Loucy (cell line): ENCODE data around the gene CPA1.

ENCODE experiments used
- H2AFZ ChIP-seq: fragments of 200-600 bp; sonication (generic); 2 replicates; pipeline ENCODE4 v1.6.0; 2016; ENCODE audit warnings: antibody characterized with exemption, mild to moderate bottlenecking, low read length, moderate library complexity
- H3F3A ChIP-seq: fragments of 200-600 bp; 2 replicates; pipeline ENCODE4 v1.6.0; 2016; ENCODE audit warnings: antibody characterized with exemption, low read depth, mild to moderate bottlenecking
- H3K27me3 ChIP-seq: fragments of 200-600 bp; sonication (generic); 2 replicates; pipeline ENCODE4 v1.6.1; 2014; ENCODE audit warnings: low read length, mild to moderate bottlenecking; ENCODE audit not compliant: insufficient read depth, poor library complexity, severe bottlenecking
- H3K36me3 ChIP-seq: fragments of 200-600 bp; sonication (generic); 2 replicates; pipeline ENCODE4 v1.6.1; 2016; ENCODE audit warnings: low read length; ENCODE audit not compliant: insufficient read depth
- H3K4me1 ChIP-seq: fragments of 200-600 bp; sonication (generic); 2 replicates; pipeline ENCODE4 v1.5.1; 2014; ENCODE audit warnings: low read length, mild to moderate bottlenecking; ENCODE audit not compliant: insufficient read depth, poor library complexity, severe bottlenecking
- H3K4me2 ChIP-seq: fragments of 200-600 bp; sonication (generic); 2 replicates; pipeline ENCODE4 v1.6.0; 2014; ENCODE audit warnings: antibody characterized with exemption, low read length, low read depth, mild to moderate bottlenecking; ENCODE audit not compliant: poor library complexity, severe bottlenecking
- H3K4me3 ChIP-seq: fragments of 200-600 bp; sonication (generic); 2 replicates; pipeline ENCODE4 v1.5.1; 2014; ENCODE audit warnings: low read length, mild to moderate bottlenecking, mixed read lengths; ENCODE audit not compliant: poor library complexity, severe bottlenecking
- H3K79me2 ChIP-seq: fragments of 200-600 bp; sonication (generic); 2 replicates; pipeline ENCODE4 v1.6.1; 2014; ENCODE audit warnings: low read length; ENCODE audit not compliant: insufficient read depth
- H3K9ac ChIP-seq: fragments of 200-600 bp; sonication (generic); 2 replicates; pipeline ENCODE4 v1.6.0; 2014; ENCODE audit warnings: mild to moderate bottlenecking, low read depth, low read length, moderate library complexity; ENCODE audit not compliant: poor library complexity, severe bottlenecking
- H3K9me2 ChIP-seq: fragments of 200-600 bp; sonication (generic); replicated peaks from 2 replicates; pipeline ENCODE4 v1.6.1; 2016; ENCODE audit warnings: low read depth, low read length, mixed read lengths
- H3K9me3 ChIP-seq: fragments of 200-600 bp; sonication (generic); 2 replicates; pipeline ENCODE4 v1.6.1; 2014; ENCODE audit warnings: mild to moderate bottlenecking, antibody characterized with exemption, low read length, low read depth; ENCODE audit not compliant: insufficient read depth
- H4K20me1 ChIP-seq: fragments of 200-600 bp; sonication (generic); 2 replicates; pipeline ENCODE4 v1.6.0; 2014; ENCODE audit warnings: antibody characterized with exemption, low read length, mild to moderate bottlenecking; ENCODE audit not compliant: insufficient read depth, poor library complexity, severe bottlenecking
- EZH2phosphoT487 ChIP-seq: fragments of 200-600 bp; IDR thresholded peaks from 2 replicates; pipeline ENCODE4 v1.6.1; 2018; ENCODE audit warnings: antibody characterized with exemption, mild to moderate bottlenecking, moderate library complexity, borderline replicate concordance
- TF ChIP-seq, protein P1 (sequence below): fragments of 200-600 bp; sonication (generic); conservative IDR thresholded peaks from 2 replicates; pipeline ENCODE4 v1.5.1; 2014; ENCODE audit warnings: mild to moderate bottlenecking, antibody characterized with exemption, low read length

Gene CPA1

DNA sequence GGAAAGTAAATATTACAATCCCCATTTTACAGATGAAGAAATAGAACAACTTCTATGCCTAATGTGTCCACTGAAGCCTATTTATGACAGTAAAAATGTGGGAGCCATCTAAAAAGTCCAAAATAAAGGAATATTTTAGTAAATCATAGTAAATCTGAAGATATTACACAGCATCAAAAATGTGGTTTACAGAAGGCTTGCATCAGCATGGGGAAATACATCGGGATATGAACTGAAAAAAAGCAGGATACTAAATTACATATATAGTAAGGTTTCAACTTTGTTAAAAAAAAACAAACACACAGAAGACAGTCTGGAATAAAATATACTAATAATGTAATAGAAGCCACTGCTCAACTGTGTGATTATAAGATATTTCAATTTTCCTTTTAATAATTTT, 20.8 kb downstream of the CPA1 start:
- Histone ChIP-seq H3K79me2 (no peaks in the 10 kb centered on the region), H3K9me2 (no peaks in the 10 kb centered on the region), H3F3A (no peaks in the 10 kb centered on the region), H3K27me3 (no peaks in the 10 kb centered on the region), H4K20me1 (no peaks in the 10 kb centered on the region), H3K36me3 (peaks cover 22% of the 10 kb centered on the region; the same call in 1 of the 2 replicates), H3K4me2 (no peak overlapping the region), H3K9ac (no peak overlapping the region), H3K9me3 (no peaks in the 10 kb centered on the region), H3K4me1 (peaks cover 13% of the 10 kb centered on the region), H3K4me3 (no peak overlapping the region), H2AFZ (no peak overlapping the region)
- TF ChIP-seq, protein P1, sequence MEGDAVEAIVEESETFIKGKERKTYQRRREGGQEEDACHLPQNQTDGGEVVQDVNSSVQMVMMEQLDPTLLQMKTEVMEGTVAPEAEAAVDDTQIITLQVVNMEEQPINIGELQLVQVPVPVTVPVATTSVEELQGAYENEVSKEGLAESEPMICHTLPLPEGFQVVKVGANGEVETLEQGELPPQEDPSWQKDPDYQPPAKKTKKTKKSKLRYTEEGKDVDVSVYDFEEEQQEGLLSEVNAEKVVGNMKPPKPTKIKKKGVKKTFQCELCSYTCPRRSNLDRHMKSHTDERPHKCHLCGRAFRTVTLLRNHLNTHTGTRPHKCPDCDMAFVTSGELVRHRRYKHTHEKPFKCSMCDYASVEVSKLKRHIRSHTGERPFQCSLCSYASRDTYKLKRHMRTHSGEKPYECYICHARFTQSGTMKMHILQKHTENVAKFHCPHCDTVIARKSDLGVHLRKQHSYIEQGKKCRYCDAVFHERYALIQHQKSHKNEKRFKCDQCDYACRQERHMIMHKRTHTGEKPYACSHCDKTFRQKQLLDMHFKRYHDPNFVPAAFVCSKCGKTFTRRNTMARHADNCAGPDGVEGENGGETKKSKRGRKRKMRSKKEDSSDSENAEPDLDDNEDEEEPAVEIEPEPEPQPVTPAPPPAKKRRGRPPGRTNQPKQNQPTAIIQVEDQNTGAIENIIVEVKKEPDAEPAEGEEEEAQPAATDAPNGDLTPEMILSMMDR = no peak
- no peak for TF ChIP-seq EZH2phosphoT487

DNA sequence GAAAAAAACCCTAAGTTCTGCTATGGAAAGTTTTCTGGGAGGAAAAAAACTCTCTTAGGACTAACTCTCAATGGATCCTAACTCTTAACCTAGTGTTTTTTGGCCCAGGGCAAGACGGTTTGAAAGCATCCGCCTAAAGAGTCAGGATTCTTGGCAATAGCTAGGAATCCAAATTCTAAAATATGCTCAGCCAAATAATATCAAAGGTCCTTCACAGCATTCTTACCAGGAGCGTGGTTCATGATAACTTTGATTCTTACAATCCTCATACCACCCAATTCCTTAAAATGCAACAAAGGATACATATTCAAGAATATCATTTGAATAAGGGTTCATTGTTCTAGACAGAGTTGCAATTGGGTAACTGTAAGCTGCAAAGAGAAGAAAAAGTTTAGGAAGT, 21.3 kb downstream of the CPA1 start:
- no peak overlapping the region for H3K4me3 ChIP-seq
- TF ChIP-seq EZH2phosphoT487 = no peak
- TF ChIP-seq, protein P1 = no peak
- H3F3A ChIP-seq = no peaks in the 10 kb centered on the region
- no peaks in the 10 kb centered on the region for H3K9me3 ChIP-seq
- H3K9me2 ChIP-seq = no peaks in the 10 kb centered on the region
- no peak overlapping the region for H2AFZ ChIP-seq
- H4K20me1 ChIP-seq = no peaks in the 10 kb centered on the region
- peaks cover 13% of the 10 kb centered on the region for H3K4me1 ChIP-seq
- H3K36me3 ChIP-seq = peaks cover 22% of the 10 kb centered on the region; the same call in 1 of the 2 replicates
- no peaks in the 10 kb centered on the region for H3K79me2 ChIP-seq
- H3K27me3 ChIP-seq = no peaks in the 10 kb centered on the region
- H3K9ac ChIP-seq = no peak overlapping the region
- no peak overlapping the region for H3K4me2 ChIP-seq

DNA sequence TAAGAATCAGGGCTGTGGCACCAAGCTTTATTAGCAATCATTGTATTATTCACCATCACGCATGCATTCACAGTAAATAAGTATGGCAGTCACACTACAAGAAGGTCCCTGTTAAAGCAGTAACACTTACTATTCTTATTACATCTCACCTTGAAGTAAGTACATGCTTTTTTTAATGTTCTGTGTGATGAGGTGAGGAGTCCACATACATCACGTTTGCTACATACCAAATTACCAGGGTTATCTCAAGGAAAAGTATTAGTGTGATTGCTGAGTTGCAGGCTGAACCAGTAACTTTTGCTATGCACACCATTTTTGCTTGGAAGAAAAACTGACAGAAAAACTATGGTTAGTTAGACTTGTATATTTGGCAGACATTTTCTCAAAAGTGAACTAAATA, 24.7 kb downstream of the CPA1 start:
- no peaks in the 10 kb centered on the region for H3K9me3 ChIP-seq
- H3K4me3 ChIP-seq = no peak overlapping the region
- H3K9ac ChIP-seq = no peak overlapping the region
- H3K36me3 ChIP-seq = peaks cover 22% of the 10 kb centered on the region; the same call in 1 of the 2 replicates
- H2AFZ ChIP-seq = no peak overlapping the region
- H3K27me3 ChIP-seq = no peaks in the 10 kb centered on the region
- H4K20me1 ChIP-seq = no peaks in the 10 kb centered on the region
- H3K4me2 ChIP-seq = no peak overlapping the region
- H3K9me2 ChIP-seq = no peaks in the 10 kb centered on the region
- no peaks in the 10 kb centered on the region for H3K4me1 ChIP-seq
- H3F3A ChIP-seq = no peaks in the 10 kb centered on the region
- TF ChIP-seq, protein P1 = no peak
- no peak for TF ChIP-seq EZH2phosphoT487
- no peaks in the 10 kb centered on the region for H3K79me2 ChIP-seq
